Measurements from ENCODE around the gene RHEX.

Gene RHEX

GRCh38 chr1:206116191-206116872 lies 63.4 kb downstream of the RHEX start:
- no peak for DNase-seq (ENCODE audit: low read depth in 3 of 3, low spot score in 1 of 3)

- no peak for DNase-seq (ENCODE audit: low read depth in 3 of 3, low spot score in 1 of 3)
Observed at GRCh38 chr1:206116873-206117150, 63.8 kb downstream of the RHEX start.

- DNase-seq (ENCODE audit: low read depth in 3 of 3, low spot score in 1 of 3): peak in 1 of 3 donors; percentile 9
Observed at GRCh38 chr1:206117151-206117948, 64.4 kb downstream of the RHEX start, which contains the start of gene AVPR1B. AVPR1B (minus strand) TSS chr1:206117388; CDS start chr1:206116890, 498 bp downstream.

GRCh38 chr1:206120406-206120805 lies 67.4 kb downstream of the RHEX start:
- DNase-seq (ENCODE audit: low read depth in 3 of 3, low spot score in 1 of 3): no peak

- no peak for DNase-seq (ENCODE audit: low read depth in 3 of 3, low spot score in 1 of 3)
Observed at GRCh38 chr1:206121269-206121668, 68.3 kb downstream of the RHEX start.

GRCh38 chr1:206122686-206123085 lies 69.7 kb downstream of the RHEX start:
- DNase-seq (ENCODE audit: low read depth in 3 of 3, low spot score in 1 of 3): no peak

- DNase-seq (ENCODE audit: low read depth in 3 of 3, low spot score in 1 of 3): no peak
Observed at GRCh38 chr1:206125346-206125745, 72.4 kb downstream of the RHEX start.

- no peak for DNase-seq (ENCODE audit: low read depth in 3 of 3, low spot score in 1 of 3)
Observed at GRCh38 chr1:206127336-206127735, 74.4 kb downstream of the RHEX start.

GRCh38 chr1:206128196-206128595 lies 75.2 kb downstream of the RHEX start:
- no peak for DNase-seq (ENCODE audit: low read depth in 3 of 3, low spot score in 1 of 3)

- no peak for DNase-seq (ENCODE audit: low read depth in 3 of 3, low spot score in 1 of 3)
Observed at GRCh38 chr1:206131037-206131436, 78.1 kb downstream of the RHEX start.

- no peak for DNase-seq (ENCODE audit: low read depth in 3 of 3, low spot score in 1 of 3)
Observed at GRCh38 chr1:206133751-206134415, 80.9 kb downstream of the RHEX start.

- DNase-seq (ENCODE audit: low read depth in 3 of 3, low spot score in 1 of 3): no peak
Observed at GRCh38 chr1:206135248-206135647, 82.3 kb downstream of the RHEX start.

GRCh38 chr1:206136241-206136640 lies 83.3 kb downstream of the RHEX start:
- DNase-seq (ENCODE audit: low read depth in 3 of 3, low spot score in 1 of 3): no peak

- no peak for DNase-seq (ENCODE audit: low read depth in 3 of 3, low spot score in 1 of 3)
Observed at GRCh38 chr1:206142011-206142410, 89.0 kb downstream of the RHEX start.

GRCh38 chr1:206142770-206143169 lies 89.8 kb downstream of the RHEX start:
- no peak for DNase-seq (ENCODE audit: low read depth in 3 of 3, low spot score in 1 of 3)

- no peak for DNase-seq (ENCODE audit: low read depth in 3 of 3, low spot score in 1 of 3)
Observed at GRCh38 chr1:206143537-206144172, 90.7 kb downstream of the RHEX start.

- no peak for DNase-seq (ENCODE audit: low read depth in 3 of 3, low spot score in 1 of 3)
Observed at GRCh38 chr1:206144605-206145004, 91.6 kb downstream of the RHEX start.

- no peak for DNase-seq (ENCODE audit: low read depth in 3 of 3, low spot score in 1 of 3)
Observed at GRCh38 chr1:206145771-206146290, 92.9 kb downstream of the RHEX start.
